Panc1 (cell line): ENCODE results near the gene TRAPPC2L.

Source experiments
- CTCF ChIP-seq: fragments of 450-650 bp; IDR thresholded peaks from 2 replicates; pipeline ENCODE4 v1.5.1; 2017; ENCODE audit warnings: mild to moderate bottlenecking
- POLR2AphosphoS5 ChIP-seq: IDR thresholded peaks from 2 replicates; pipeline ENCODE4 v1.6.1; 2012; ENCODE audit warnings: mild to moderate bottlenecking, low read depth, low read length, moderate library complexity
- SIN3A ChIP-seq: IDR thresholded peaks from 2 replicates; pipeline ENCODE4 v1.6.1; 2012; ENCODE audit warnings: low read depth, mild to moderate bottlenecking, low read length, moderate library complexity, borderline replicate concordance; ENCODE audit not compliant: insufficient read depth
- TCF7L2 ChIP-seq: IDR thresholded peaks from 2 replicates; pipeline ENCODE4 v1.6.1; 2011; ENCODE audit warnings: mild to moderate bottlenecking, low read depth, low read length, inconsistent platforms
- TF ChIP-seq, protein P1 (sequence below), 2 experiments: IDR thresholded peaks; 2 replicates each; pipeline ENCODE4 v1.6.1; 2011 to 2012; ENCODE audit warnings: low read depth in 2 of 2, control low read depth in 1 of 2, low read length in 1 of 2, mild to moderate bottlenecking in 1 of 2, moderate library complexity in 1 of 2; ENCODE audit not compliant: insufficient read depth in 1 of 2

GRCh38 chr16:88841521-88842307, 15.2 kb upstream of the TRAPPC2L start:
- TF ChIP-seq CTCF = no peak
- no peak for TF ChIP-seq SIN3A
- TF ChIP-seq, protein P1, sequence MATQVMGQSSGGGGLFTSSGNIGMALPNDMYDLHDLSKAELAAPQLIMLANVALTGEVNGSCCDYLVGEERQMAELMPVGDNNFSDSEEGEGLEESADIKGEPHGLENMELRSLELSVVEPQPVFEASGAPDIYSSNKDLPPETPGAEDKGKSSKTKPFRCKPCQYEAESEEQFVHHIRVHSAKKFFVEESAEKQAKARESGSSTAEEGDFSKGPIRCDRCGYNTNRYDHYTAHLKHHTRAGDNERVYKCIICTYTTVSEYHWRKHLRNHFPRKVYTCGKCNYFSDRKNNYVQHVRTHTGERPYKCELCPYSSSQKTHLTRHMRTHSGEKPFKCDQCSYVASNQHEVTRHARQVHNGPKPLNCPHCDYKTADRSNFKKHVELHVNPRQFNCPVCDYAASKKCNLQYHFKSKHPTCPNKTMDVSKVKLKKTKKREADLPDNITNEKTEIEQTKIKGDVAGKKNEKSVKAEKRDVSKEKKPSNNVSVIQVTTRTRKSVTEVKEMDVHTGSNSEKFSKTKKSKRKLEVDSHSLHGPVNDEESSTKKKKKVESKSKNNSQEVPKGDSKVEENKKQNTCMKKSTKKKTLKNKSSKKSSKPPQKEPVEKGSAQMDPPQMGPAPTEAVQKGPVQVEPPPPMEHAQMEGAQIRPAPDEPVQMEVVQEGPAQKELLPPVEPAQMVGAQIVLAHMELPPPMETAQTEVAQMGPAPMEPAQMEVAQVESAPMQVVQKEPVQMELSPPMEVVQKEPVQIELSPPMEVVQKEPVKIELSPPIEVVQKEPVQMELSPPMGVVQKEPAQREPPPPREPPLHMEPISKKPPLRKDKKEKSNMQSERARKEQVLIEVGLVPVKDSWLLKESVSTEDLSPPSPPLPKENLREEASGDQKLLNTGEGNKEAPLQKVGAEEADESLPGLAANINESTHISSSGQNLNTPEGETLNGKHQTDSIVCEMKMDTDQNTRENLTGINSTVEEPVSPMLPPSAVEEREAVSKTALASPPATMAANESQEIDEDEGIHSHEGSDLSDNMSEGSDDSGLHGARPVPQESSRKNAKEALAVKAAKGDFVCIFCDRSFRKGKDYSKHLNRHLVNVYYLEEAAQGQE (IDR thresholded peaks at IDR 0.05; ENCODE audit: insufficient read depth in 1 of 2, low read depth in 2 of 2, low read length in 1 of 2) = no peak
- TF ChIP-seq POLR2AphosphoS5 = no peak
- no peak for TF ChIP-seq TCF7L2
